HG03520 (cell line): ENCODE measurements around the gene SCGB3A2.

Source experiments
- ATAC-seq: cut with Tn5 transposase; IDR thresholded peaks from one replicate; pipeline ENCODE4 v1.9.1; 2021; ENCODE audit warnings: mild to moderate bottlenecking, moderate library complexity; ENCODE audit not compliant: unreplicated experiment

The SCGB3A2 gene

GRCh38 chr5:147901599-147902039 is 23.1 kb downstream of the SCGB3A2 start:
- no peak for ATAC-seq

DNA sequence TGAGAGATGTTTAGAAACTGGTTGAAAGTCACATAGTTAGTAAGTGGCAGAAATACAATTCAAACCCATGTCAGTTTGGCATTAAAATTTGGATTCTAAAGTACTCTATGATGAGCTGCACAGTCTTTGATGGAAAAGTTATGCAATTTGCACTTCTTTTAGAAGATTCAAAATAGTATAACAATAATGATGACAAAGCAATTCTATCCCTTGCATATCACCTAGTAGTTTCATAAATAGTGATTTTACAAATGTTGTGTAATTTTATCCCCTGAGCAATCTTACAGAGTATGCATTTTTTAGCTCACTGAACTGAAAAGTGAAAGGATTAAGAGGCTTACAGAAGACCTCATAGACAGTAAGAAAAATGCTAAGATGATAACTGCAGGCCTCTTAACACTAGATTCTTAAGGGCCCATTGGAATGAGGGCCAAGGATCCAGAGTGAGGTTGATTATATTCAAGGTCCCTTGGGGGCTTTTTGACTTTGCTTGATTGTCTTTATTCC is 24.2 kb downstream of the SCGB3A2 start:
- no peak for ATAC-seq

DNA sequence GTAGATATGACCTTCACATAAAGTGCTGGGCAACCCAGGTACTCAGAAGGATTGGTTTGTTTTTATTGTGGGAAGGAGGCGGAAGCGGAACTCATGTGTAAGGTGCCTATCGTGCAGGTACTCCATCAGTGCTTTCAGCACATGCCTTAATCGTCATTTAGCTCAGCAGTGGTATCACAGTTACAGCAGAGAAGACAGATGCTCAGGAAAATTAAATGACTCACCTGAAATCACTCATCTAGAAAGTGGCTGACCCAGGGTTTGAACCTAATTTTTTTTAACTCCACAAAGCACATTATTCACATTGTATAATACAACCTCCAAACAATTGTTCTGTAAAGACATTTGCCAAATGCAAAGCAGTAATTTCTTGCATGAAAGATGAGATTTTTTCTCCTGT is 25.6 kb downstream of the SCGB3A2 start:
- no peak for ATAC-seq

GRCh38 chr5:147906326-147907095 is 28.0 kb downstream of the SCGB3A2 start, which contains the start of gene C5orf46:
TSS of gene C5orf46 (minus strand) at chr5:147906538. CDS start at chr5:147906501, 37 bp downstream.
- no peak for ATAC-seq

DNA sequence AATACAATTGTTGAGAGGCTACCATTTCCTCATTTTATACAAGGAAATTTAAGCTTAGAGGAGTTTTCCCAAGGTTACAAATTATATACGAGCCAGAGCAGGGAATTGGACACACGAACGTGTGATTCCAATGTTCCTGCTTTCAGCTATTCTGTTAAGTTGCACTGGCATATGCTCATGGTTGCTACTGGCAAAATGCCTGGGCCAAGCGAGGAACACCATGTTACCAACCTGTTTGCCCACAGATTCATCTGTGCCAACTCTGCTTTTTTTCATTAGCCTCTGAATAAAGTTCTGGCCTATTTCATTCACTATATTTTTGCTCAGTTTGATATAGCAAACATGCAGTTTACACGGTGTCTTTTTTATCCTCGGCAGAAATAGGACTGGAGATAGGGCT is 32.9 kb downstream of the SCGB3A2 start:
- ATAC-seq, result no peak

DNA sequence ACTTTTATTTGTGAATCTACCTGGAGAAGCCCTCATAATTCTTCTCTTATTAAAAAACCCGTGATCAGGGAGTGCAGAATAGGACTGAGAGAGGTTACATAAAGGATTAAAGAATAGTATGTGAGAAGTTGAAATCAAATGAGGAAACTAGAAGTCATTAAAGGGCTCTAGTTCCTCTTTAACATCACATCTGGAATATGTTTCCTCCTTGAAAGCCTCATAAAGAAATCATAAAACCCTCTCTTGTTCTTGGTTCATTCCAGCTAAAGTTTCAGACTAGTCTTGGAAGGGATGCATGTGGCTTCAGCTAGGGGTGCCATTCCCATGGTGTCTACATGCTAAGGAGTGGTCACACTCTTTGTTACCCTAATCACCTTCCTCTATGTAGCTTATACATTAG is 33.5 kb downstream of the SCGB3A2 start:
- ATAC-seq, result no peak

GRCh38 chr5:147913786-147914185 is 35.3 kb downstream of the SCGB3A2 start:
- no peak for ATAC-seq

- ATAC-seq, result no peak
These were observed 39.7 kb downstream of the SCGB3A2 start for GRCh38 chr5:147918101-147918685.

DNA sequence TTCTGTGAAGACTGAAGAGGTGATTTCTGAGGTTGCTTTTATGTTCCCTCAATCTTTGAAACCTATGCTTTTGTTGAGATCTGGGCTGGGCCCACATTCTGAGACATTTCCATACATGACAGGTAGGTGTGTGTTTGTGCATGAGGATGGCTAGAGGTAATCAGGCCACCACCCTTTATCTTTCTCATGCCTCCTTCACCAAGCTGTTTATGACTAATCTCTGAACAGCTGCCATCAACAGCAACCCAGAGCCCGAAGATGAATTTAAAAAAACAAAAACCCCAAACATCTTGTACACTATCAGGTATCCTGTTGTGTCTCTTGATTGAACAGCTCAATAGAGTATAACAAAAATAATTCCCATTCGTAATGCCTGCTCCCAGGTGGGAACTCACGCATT is 40.4 kb downstream of the SCGB3A2 start:
- no peak for ATAC-seq

DNA sequence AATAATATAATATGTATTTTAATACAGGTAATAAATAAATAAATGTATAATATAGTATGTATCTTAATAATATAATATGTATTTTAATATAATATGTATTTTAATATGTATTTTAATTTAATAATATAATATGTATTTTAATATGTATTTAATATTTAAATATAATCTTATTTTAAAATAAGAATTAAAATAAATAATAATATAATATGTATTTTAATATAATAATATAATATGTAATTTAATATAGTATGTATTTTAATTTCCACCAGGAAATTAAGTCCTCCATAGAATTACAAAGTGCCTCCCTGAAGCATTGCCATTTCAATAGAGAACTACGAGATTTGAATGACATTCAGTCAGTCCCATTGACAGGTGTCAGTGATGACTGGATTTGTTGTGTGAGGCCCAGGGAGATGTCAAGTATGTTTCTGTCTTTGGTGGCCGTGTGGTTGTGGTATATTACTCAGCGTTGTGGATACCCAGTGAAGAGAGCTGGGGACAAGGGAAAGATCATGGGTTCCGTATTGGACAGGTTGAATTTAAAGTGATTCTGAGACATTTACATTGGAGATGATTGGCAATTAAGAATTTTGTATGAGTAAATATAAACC is 42.0 kb downstream of the SCGB3A2 start:
- ATAC-seq, result no peak

DNA sequence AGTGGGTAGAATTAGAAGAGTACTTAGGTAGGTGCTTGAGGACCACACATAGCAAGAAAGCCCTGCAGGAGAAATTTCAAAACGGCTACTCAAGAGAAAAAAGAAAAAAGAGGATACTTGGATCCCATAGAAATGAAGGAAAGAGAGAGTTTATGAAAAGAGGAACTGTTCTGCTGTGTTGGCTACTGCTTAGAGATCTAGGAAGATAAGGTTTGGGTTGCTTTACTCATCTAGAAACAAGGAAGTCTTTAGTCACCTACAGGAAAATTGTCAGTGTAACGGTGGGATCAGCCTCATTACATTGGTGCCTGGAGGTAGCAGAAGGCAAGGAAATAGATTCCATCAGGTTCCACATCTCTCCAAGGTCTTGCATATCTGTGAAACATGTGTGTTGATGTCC is 42.6 kb downstream of the SCGB3A2 start:
- no peak for ATAC-seq

GRCh38 chr5:147925020-147925419 is 46.5 kb downstream of the SCGB3A2 start:
- no peak for ATAC-seq

- no peak for ATAC-seq
These were observed 49.4 kb downstream of the SCGB3A2 start for GRCh38 chr5:147927901-147928300.

DNA sequence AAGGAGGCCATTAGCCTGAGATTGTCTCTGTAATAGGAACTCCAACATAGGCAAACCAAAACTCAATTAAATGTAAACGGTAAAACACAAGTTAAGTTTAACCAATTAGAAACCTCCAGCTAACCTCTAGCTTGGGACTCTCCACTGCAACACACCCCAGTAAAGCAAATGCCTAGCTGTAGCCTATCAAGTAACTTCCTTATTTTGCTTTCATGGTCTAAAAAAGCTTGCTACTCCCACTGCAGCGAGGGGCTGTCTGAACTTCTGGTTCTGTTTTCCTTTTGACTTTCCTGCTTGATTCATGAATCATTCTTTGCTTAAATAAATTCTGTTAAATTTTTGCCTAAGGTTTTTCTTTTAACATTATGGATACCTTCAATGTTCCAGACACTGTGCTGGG is 52.3 kb downstream of the SCGB3A2 start:
- ATAC-seq, result peak; percentile 92
